ENCODE results near the gene MEGF9. TPM values are rescaled to one million over a fixed set of nuclear protein-coding genes. Genes with fewer than 3 reads are reported as not detected.

MEGF9 gene
- total RNA-seq, 1 donor from 2014 or later: 4.7 TPM

DNA sequence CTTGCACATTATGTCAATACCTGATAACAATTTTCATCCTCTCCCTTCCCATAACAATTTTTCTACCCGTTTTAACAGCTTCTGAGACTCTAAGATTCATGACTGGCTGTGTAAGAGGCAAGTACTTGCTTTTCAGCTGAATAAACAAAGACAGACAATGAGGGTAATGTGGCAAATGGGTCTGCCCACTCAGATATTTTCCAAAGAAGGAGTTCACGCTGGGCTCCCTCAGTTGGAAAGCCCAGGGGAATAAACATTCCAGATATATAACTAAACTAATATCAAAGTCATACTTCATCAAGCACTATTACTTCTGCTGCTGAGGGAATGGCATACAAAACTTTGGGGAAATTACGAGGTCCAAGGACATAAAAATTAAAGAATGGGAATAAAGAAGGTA lies 24.4 kb downstream of the MEGF9 start:
- FAIRE-seq: no peak
- no peaks in the 10 kb centered on the region for H3K27me3 ChIP-seq (ENCODE audit: control insufficient read depth, insufficient read depth, low read length)

DNA sequence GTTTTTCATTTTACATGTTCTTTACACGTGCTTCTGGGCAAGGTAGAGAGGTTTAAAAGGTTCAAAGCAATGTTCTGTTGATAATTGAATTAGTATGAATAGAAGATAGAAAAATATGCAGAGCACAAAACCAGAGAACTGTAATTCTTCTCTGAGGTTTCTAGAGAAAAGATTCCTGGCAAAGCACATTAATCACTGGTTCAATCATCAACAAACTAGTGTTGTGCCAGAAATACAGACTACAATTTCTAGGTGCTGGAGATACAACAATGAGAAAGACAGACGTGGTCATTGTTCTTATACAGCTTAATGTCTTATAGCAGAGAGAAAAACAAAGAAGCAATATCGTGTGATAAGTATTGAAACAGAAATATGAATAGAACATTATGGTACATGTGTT lies 25.5 kb downstream of the MEGF9 start:
- TF ChIP-seq, protein P1, sequence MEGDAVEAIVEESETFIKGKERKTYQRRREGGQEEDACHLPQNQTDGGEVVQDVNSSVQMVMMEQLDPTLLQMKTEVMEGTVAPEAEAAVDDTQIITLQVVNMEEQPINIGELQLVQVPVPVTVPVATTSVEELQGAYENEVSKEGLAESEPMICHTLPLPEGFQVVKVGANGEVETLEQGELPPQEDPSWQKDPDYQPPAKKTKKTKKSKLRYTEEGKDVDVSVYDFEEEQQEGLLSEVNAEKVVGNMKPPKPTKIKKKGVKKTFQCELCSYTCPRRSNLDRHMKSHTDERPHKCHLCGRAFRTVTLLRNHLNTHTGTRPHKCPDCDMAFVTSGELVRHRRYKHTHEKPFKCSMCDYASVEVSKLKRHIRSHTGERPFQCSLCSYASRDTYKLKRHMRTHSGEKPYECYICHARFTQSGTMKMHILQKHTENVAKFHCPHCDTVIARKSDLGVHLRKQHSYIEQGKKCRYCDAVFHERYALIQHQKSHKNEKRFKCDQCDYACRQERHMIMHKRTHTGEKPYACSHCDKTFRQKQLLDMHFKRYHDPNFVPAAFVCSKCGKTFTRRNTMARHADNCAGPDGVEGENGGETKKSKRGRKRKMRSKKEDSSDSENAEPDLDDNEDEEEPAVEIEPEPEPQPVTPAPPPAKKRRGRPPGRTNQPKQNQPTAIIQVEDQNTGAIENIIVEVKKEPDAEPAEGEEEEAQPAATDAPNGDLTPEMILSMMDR (IDR thresholded peaks at IDR 0.05; ENCODE audit: insufficient read depth, low read length, severe bottlenecking): no peak
- Histone ChIP-seq H3K4me3 (ENCODE audit: low read depth, low read length) (no peak overlapping the region), H3K36me3 (ENCODE audit: control insufficient read depth, insufficient read depth, low read length) (no peaks in the 10 kb centered on the region), H3K27me3 (ENCODE audit: control insufficient read depth, insufficient read depth, low read length) (no peaks in the 10 kb centered on the region)
- no peak for FAIRE-seq
- DNase-seq (ENCODE audit: low read depth): no peak

More for the DNA sequence above, 24.4 kb downstream of the MEGF9 start:
- TF ChIP-seq, protein P1 (IDR thresholded peaks at IDR 0.05; ENCODE audit: insufficient read depth, low read length, severe bottlenecking): no peak
- Histone ChIP-seq H3K36me3 (ENCODE audit: control insufficient read depth, insufficient read depth, low read length) (no peaks in the 10 kb centered on the region), H3K4me3 (ENCODE audit: low read depth, low read length) (no peak overlapping the region)
- DNase-seq (ENCODE audit: low read depth): no peak

- no peaks in the 10 kb centered on the region for H3K27me3 ChIP-seq (ENCODE audit: control insufficient read depth, insufficient read depth, low read length)
- TF ChIP-seq, protein P1 (IDR thresholded peaks at IDR 0.05; ENCODE audit: insufficient read depth, low read length, severe bottlenecking): no peak
- no peaks in the 10 kb centered on the region for H3K36me3 ChIP-seq (ENCODE audit: control insufficient read depth, insufficient read depth, low read length)
- FAIRE-seq (no peak), DNase-seq (ENCODE audit: low read depth) (no peak)
- H3K4me3 ChIP-seq (ENCODE audit: low read depth, low read length): no peak overlapping the region
Measured at GRCh38 chr9:120683150-120683549, 31.1 kb downstream of the MEGF9 start.

DNA sequence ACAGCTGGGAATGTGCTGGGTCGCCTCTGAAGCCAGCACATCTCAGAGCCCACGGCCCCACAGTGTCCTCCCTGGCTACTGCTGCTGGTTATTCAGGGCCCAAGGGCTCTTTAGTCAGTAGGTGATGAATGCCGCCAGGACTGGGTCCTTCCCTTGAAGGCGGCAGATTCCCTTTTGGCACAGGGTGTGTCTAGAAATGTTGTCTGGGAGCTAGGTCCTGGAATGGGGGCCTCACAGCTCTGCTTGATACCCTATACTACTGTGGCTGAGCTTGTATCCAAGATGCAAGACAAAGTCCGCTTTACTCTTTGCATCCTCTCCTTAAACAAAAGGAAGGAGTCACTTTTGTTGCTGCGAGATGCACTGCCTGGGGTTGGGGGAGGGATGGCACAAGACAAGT lies 33.1 kb downstream of the MEGF9 start:
- Histone ChIP-seq H3K4me3 (ENCODE audit: low read depth, low read length) (no peak overlapping the region), H3K36me3 (ENCODE audit: control insufficient read depth, insufficient read depth, low read length) (no peaks in the 10 kb centered on the region), H3K27me3 (ENCODE audit: control insufficient read depth, insufficient read depth, low read length) (no peaks in the 10 kb centered on the region)
- TF ChIP-seq, protein P1 (IDR thresholded peaks at IDR 0.05; ENCODE audit: insufficient read depth, low read length, severe bottlenecking): no peak
- DNase-seq (ENCODE audit: low read depth): no peak
- no peak for FAIRE-seq

DNA sequence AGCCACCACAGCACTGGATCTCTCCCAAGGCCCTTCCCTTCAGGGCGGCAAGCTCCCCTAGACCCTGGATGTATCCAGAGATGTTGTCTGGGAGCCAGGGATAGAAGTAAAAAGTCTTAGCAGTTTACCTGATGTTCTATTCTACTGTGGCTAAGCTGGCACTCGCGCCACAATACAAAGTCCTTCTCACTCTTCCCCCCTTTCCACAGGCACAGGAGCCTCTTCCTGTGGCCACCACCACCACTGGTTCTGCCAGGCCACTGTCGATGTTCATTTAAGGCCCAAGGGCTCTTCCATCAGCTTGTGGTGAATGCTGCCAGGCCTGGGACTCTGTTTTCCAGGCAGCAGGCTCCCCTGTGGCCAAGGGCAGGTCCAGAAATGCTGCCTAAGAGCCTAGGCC lies 33.7 kb downstream of the MEGF9 start:
- TF ChIP-seq, protein P1 (IDR thresholded peaks at IDR 0.05; ENCODE audit: insufficient read depth, low read length, severe bottlenecking): no peak
- Histone ChIP-seq H3K36me3 (ENCODE audit: control insufficient read depth, insufficient read depth, low read length) (no peaks in the 10 kb centered on the region), H3K4me3 (ENCODE audit: low read depth, low read length) (no peak overlapping the region), H3K27me3 (ENCODE audit: control insufficient read depth, insufficient read depth, low read length) (no peaks in the 10 kb centered on the region)
- DNase-seq (ENCODE audit: low read depth) (no peak), FAIRE-seq (no peak)

DNA sequence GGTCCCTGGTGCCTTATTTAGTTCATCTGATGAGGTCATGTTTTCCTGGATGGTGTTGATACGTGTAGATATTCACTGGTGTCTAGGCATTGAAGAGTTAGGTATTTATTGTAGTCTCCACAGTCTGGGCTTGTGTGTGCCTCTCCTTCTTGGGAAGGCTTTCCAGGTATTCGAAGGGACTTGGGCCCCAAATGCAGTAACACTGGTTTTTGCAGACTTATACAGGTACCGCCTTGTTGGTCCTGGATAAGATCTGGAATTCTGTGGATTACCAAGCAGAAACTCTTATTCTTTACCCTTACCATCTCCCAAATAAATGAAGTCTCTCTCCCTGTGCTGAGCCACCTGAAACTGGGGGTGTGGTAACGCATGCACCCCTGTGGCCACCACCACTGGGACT lies 34.1 kb downstream of the MEGF9 start:
- no peaks in the 10 kb centered on the region for H3K36me3 ChIP-seq (ENCODE audit: control insufficient read depth, insufficient read depth, low read length)
- TF ChIP-seq, protein P1 (IDR thresholded peaks at IDR 0.05; ENCODE audit: insufficient read depth, low read length, severe bottlenecking): no peak
- FAIRE-seq: no peak
- H3K4me3 ChIP-seq (ENCODE audit: low read depth, low read length): no peak overlapping the region
- no peak for DNase-seq (ENCODE audit: low read depth)
- H3K27me3 ChIP-seq (ENCODE audit: control insufficient read depth, insufficient read depth, low read length): no peaks in the 10 kb centered on the region

Data from bronchial epithelial cell (primary cell).